ENCODE results near the gene DDX1. TPM values are rescaled to one million over a fixed set of nuclear protein-coding genes. Genes with fewer than 3 reads are reported as not detected.

The DDX1 gene
- total and polyA plus RNA-seq, 2 experiments from 2014 or later: 72.6 to 101 TPM

DNA sequence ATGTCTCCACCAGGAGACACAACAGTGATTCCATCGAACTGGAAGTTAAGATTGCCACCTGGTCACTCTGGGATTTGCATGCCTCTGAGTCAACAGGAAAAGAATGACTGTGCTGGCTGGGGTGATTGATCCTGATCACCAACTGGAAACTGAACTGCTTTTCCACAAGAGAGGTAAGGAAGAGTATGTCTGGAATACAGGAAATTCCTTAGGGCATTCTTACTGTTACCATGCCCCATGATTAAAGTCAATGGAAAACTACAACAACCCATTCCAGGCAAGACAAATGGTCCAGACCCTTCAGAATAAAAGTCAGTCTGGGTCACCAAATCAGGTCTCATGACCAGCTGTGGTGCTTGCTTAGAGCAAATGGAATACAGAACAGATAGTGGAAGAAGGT is 12.0 kb upstream of the DDX1 start:
- TF ChIP-seq EZH2phosphoT487 (IDR thresholded peaks at IDR 0.05; ENCODE audit: insufficient read depth, low read depth) (no peak), EZH2 (IDR thresholded peaks at IDR 0.05; ENCODE audit: insufficient read depth, poor library complexity, severe bottlenecking) (no peak)
- no peak overlapping the region for H3K27ac ChIP-seq
- H3K4me3 ChIP-seq: no peak overlapping the region
- H3K9me2 ChIP-seq (ENCODE audit: insufficient read depth): no peaks in the 10 kb centered on the region
- 25 to 30% methylated on average over 1 of the region's 1 CpG for WGBS, 2 experiments (ENCODE audit: low coverage in 1 of 2, low lambda C conversion rate in 2 of 2, missing lambda C conversion rate in 2 of 2)
- no peaks in the 10 kb centered on the region for H3K27me3 ChIP-seq (replicated peaks; ENCODE audit: insufficient read depth)
- peaks cover 6% of the 10 kb centered on the region; the same call in 1 of the 2 replicates for H3F3A ChIP-seq (ENCODE audit: insufficient read depth)
- H3K79me2 ChIP-seq (ENCODE audit: insufficient read depth): no peaks in the 10 kb centered on the region
- no peak overlapping the region for H2AFZ ChIP-seq
- no peak overlapping the region for H3K4me2 ChIP-seq (ENCODE audit: unreplicated experiment)
- peak; percentile 25 for DNase-seq
- in situ Hi-C loops (cut with MboI): no loop called here
- H3K4me1 ChIP-seq (ENCODE audit: insufficient read depth): peaks cover 8% of the 10 kb centered on the region
- H3K9me3 ChIP-seq (ENCODE audit: low read depth): no peaks in the 10 kb centered on the region
- H3K36me3 ChIP-seq (ENCODE audit: low read depth): no peaks in the 10 kb centered on the region
- H3K9ac ChIP-seq: no peak overlapping the region
- no peaks in the 10 kb centered on the region for H4K20me1 ChIP-seq (ENCODE audit: insufficient read depth)

DNA sequence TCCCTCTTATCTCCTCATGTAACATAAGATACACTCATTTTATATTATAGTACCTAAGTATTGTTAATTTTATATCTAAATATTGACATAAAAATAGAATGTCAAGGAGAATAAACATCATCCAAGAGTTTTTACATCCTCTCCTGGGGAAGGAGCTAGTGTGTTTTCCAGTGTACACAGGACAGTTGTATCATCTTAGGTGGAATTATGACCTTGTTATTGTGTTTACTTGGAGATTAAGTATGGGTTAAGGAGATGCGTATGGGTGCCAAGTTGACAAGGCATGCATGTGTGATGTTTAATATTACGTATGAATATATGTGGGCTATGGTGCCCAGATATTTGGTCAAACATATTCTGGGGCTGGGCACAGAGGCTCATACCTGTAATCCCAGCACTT is 11.2 kb upstream of the DDX1 start:
- Histone ChIP-seq H3K4me2 (ENCODE audit: unreplicated experiment) (no peak overlapping the region), H3K27me3 (replicated peaks; ENCODE audit: insufficient read depth) (no peaks in the 10 kb centered on the region), H3K9me2 (ENCODE audit: insufficient read depth) (no peaks in the 10 kb centered on the region), H3K9ac (no peak overlapping the region), H3K36me3 (ENCODE audit: low read depth) (no peaks in the 10 kb centered on the region), H4K20me1 (ENCODE audit: insufficient read depth) (no peaks in the 10 kb centered on the region), H3K79me2 (ENCODE audit: insufficient read depth) (no peaks in the 10 kb centered on the region), H2AFZ (no peak overlapping the region), H3K9me3 (ENCODE audit: low read depth) (no peaks in the 10 kb centered on the region), H3K4me3 (no peak overlapping the region), H3K4me1 (ENCODE audit: insufficient read depth) (peaks cover 8% of the 10 kb centered on the region), H3F3A (ENCODE audit: insufficient read depth) (peaks cover 6% of the 10 kb centered on the region; the same call in 1 of the 2 replicates), H3K27ac (no peak overlapping the region)
- in situ Hi-C loops (cut with MboI): no loop called here
- WGBS, 2 experiments (ENCODE audit: low coverage in 1 of 2, low lambda C conversion rate in 2 of 2, missing lambda C conversion rate in 2 of 2): 84 to 86% methylated on average over 2 of the region's 2 CpGs
- DNase-seq: no peak
- TF ChIP-seq EZH2 (IDR thresholded peaks at IDR 0.05; ENCODE audit: insufficient read depth, poor library complexity, severe bottlenecking) (no peak), EZH2phosphoT487 (IDR thresholded peaks at IDR 0.05; ENCODE audit: insufficient read depth, low read depth) (no peak)

DNA sequence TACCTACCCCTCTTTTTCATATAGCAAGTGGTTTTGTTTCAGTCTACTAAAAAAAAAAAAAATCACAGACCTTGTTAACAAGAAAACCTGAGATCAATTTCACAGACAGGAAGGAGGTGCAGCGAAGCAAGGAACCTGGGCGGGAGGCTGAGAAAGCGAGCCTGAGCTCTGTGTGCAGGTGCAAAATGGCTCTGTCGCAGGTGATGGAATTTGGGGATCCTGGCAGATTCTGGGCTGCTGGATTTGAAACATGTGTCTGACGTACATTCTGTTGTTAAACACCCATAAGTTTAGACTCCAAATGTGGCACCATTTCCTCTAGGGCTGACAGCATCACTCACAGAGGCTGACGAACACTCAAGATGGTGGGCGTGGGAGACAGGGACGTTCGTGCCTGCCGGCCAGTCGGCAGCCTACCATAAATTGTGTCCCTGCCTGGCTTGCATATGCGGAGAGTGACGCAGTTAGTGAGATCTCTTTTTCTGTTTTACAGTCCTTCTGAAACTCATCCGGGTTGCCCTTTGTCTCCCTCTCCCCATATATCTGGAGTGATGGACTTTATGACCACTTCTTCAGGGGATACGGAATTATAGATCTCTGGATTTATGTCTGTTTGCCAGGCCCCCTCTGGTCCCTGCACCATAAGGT is 8.8 kb upstream of the DDX1 start:
- WGBS, 2 experiments (ENCODE audit: low coverage in 1 of 2, low lambda C conversion rate in 2 of 2, missing lambda C conversion rate in 2 of 2): 6 to 8% methylated on average over 15 of the region's 15 CpGs
- H2AFZ ChIP-seq: peak overlapping the region; percentile 54; the same call in 1 of the 2 replicates

DNA sequence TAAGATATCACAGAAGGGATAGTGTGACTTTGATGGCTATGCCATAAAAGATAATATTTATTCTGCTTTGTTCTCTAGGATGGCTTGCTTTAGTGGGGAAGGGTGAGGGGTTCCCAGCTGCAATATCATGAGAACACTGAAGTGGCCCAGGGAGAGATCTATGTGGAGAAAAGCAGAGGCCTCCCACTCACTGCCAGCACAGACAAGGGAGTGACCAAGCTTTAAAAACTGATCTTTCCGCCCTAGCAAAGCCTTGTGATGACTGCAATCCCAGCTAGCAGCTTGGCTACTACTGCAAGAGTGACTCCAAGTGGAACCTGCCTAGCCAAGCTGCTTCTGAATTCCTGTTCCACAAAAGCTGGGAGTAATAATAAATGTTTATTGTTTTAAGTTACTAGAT is 7.8 kb upstream of the DDX1 start:
- Histone ChIP-seq H3K4me1 (ENCODE audit: insufficient read depth) (peaks cover 8% of the 10 kb centered on the region), H3K9me3 (ENCODE audit: low read depth) (no peaks in the 10 kb centered on the region), H3K27ac (no peak overlapping the region), H3K9me2 (ENCODE audit: insufficient read depth) (no peaks in the 10 kb centered on the region), H4K20me1 (ENCODE audit: insufficient read depth) (no peaks in the 10 kb centered on the region), H2AFZ (no peak overlapping the region), H3K4me2 (ENCODE audit: unreplicated experiment) (no peak overlapping the region), H3K36me3 (ENCODE audit: low read depth) (no peaks in the 10 kb centered on the region), H3K79me2 (ENCODE audit: insufficient read depth) (no peaks in the 10 kb centered on the region), H3K9ac (no peak overlapping the region), H3K27me3 (replicated peaks; ENCODE audit: insufficient read depth) (no peaks in the 10 kb centered on the region), H3K4me3 (no peak overlapping the region), H3F3A (ENCODE audit: insufficient read depth) (peaks cover 6% of the 10 kb centered on the region; the same call in 1 of the 2 replicates)
- TF ChIP-seq EZH2phosphoT487 (IDR thresholded peaks at IDR 0.05; ENCODE audit: insufficient read depth, low read depth) (no peak), EZH2 (IDR thresholded peaks at IDR 0.05; ENCODE audit: insufficient read depth, poor library complexity, severe bottlenecking) (no peak)
- 30 to 53% methylated on average over 1 of the region's 1 CpG for WGBS, 2 experiments (ENCODE audit: low coverage in 1 of 2, low lambda C conversion rate in 2 of 2, missing lambda C conversion rate in 2 of 2)
- in situ Hi-C loops (cut with MboI): no loop called here
- peak; percentile 5 for DNase-seq

More for the DNA sequence above, 8.8 kb upstream of the DDX1 start:
- H3F3A ChIP-seq (ENCODE audit: insufficient read depth): peaks cover 6% of the 10 kb centered on the region; the same call in 1 of the 2 replicates
- H3K9ac ChIP-seq: no peak overlapping the region
- H3K4me2 ChIP-seq (ENCODE audit: unreplicated experiment): no peak overlapping the region
- in situ Hi-C loops (cut with MboI): no loop called here
- no peaks in the 10 kb centered on the region for H3K36me3 ChIP-seq (ENCODE audit: low read depth)
- no peak overlapping the region for H3K27ac ChIP-seq
- 0 out of 2 replicates have a peak overlapping the region, but pooled peaks have one; percentile 18 for H3K4me3 ChIP-seq
- H3K9me3 ChIP-seq (ENCODE audit: low read depth): no peaks in the 10 kb centered on the region
- no peaks in the 10 kb centered on the region for H3K9me2 ChIP-seq (ENCODE audit: insufficient read depth)
- peaks cover 8% of the 10 kb centered on the region for H3K4me1 ChIP-seq (ENCODE audit: insufficient read depth)
- H4K20me1 ChIP-seq (ENCODE audit: insufficient read depth): no peaks in the 10 kb centered on the region
- H3K27me3 ChIP-seq (replicated peaks; ENCODE audit: insufficient read depth): no peaks in the 10 kb centered on the region
- DNase-seq: peak; percentile 51
- H3K79me2 ChIP-seq (ENCODE audit: insufficient read depth): no peaks in the 10 kb centered on the region
- TF ChIP-seq EZH2 (IDR thresholded peaks at IDR 0.05; ENCODE audit: insufficient read depth, poor library complexity, severe bottlenecking) (no peak), EZH2phosphoT487 (IDR thresholded peaks at IDR 0.05; ENCODE audit: insufficient read depth, low read depth) (no peak)

All from GM23248 (cell line).